Diencephalon (tissue), 1 donor: Measurements from ENCODE around the gene PCGF6. TPM values are rescaled to one million over a fixed set of nuclear protein-coding genes. Genes with fewer than 3 reads are reported as not detected.

Experiments
- small RNA-seq: library from RNA; depleted of rRNA; stranded (forward); fragments of <200 nt; gene quantifications from one replicate; pipeline ENCODE3, GENCODE V24; 2014
- total RNA-seq: library from RNA; depleted of rRNA; stranded (reverse); fragments of >200 nt; gene quantifications from one replicate; pipeline ENCODE4 v1.2.3, GENCODE V29; 2014

The PCGF6 gene, protein sequence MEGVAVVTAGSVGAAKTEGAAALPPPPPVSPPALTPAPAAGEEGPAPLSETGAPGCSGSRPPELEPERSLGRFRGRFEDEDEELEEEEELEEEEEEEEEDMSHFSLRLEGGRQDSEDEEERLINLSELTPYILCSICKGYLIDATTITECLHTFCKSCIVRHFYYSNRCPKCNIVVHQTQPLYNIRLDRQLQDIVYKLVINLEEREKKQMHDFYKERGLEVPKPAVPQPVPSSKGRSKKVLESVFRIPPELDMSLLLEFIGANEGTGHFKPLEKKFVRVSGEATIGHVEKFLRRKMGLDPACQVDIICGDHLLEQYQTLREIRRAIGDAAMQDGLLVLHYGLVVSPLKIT
- 13.4 TPM for total RNA-seq

DNA sequence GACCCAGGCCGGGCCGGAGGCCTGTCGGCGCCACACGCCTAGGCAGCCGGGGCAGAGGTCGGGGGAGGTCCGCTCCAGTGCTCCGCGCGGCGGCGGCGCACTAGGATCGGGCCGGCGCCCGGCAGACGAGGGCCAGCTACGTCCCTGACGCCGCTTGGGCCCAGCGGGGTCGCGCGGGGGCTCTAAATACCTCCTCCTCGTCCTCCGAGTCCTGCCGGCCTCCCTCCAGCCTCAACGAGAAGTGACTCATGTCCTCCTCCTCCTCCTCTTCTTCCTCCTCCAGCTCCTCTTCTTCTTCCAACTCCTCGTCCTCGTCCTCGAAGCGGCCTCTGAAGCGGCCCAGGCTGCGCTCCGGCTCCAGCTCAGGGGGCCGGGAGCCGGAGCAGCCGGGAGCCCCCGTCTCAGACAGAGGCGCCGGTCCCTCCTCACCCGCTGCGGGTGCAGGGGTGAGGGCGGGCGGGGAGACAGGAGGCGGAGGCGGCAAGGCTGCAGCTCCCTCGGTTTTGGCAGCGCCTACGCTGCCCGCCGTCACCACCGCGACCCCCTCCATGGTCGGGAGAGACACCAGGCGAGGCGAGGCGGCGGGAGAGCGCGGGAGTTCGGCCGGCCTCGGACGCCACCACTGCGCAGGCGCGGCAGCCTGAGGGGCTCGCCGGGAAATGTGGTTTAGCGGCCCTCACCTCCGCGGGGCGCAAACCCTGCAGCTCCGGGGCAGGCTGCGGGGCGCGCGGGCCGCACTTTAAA, at the start of gene PCGF6:
PCGF6 (minus strand) TSS at position 624 of the 744 bp plus-strand sequence; CDS start at position 550, 74 bp downstream.

DNA sequence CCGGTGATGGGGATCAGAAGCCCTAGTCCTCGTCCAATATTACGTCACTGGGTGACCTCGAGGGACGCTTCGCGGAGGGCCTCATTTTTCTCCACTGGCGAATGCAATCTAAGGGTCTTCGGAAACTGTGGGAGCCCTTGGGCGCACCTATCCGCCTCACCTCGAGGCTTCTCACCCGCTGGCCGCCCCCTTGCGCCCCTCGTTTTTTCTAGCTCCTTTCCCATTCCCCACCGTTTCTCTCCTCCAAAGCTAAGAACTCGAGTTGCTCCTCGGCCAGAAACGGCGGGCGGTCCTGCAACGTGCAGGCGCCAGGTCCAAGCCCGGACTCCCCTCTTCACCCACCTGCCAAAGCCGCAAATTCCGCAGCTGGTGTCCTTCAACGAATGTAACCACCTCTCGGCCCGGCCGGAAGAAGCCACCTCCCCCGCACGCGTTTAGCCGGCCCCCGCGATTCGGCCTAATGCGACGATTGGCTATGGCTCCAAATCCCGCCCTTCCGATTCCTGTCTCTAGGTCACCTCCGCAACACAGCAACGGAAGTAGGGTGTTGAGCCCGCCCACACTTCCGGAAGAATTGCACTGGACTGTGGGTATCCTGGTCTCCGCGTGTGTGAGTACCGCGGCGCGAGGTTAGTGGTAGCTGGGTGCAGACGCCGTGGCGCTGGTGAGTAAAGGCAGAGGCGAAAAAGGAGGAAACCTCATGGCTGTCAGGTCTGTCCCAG, 45.3 kb upstream of the PCGF6 start, which contains the start of the genes ATP5MK and PDCD11:
ATP5MK (minus strand) TSS at position 409 of the 722 bp plus-strand sequence. CDS start 4,018 bp downstream, outside the sequence.
PDCD11 (plus strand) TSS at position 560 of the 722 bp plus-strand sequence. CDS start 1,801 bp downstream, outside the sequence.

DNA sequence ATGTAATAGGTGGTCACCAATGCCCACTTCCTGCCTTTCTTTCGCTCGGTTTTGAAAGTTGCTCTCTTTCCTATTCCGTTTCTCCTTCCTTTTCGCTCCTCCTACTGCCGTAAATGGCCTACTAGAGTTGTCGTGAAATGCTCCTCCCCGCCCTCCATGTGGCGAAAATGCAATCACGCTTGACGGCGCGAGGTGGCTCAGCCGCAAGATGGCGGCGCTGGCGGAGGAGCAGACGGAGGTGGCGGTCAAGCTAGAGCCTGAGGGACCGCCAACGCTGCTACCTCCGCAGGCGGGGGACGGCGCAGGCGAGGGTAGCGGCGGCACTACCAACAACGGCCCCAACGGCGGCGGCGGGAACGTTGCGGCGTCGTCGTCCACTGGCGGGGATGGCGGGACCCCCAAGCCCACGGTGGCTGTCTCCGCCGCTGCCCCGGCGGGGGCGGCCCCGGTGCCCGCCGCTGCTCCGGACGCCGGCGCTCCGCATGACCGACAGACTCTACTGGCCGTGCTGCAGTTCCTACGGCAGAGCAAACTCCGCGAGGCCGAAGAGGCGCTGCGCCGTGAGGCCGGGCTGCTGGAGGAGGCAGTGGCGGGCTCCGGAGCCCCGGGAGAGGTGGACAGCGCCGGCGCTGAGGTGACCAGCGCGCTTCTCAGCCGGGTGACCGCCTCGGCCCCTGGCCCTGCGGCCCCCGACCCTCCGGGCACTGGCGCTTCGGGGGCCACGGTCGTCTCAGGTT, 17.0 kb upstream of the PCGF6 start, which contains the start of gene TAF5:
TAF5 (plus strand) TSS at position 195 of the 737 bp plus-strand sequence; CDS start at position 209, 14 bp downstream.

GRCh38 chr10:103276896-103277712, 73.8 kb downstream of the PCGF6 start, which contains the start of gene INA:
INA (plus strand) TSS chr10:103277138; CDS start chr10:103277212, 74 bp downstream.

Small RNA genes lying within 50 kb of the gene (small RNA-seq; reads per million reads assigned to genes)
- not detected for gene RNU11-3P

Other genes starting within 250 kb of the PCGF6 start
- 115 TPM for gene NT5C2, start 157.9 kb downstream of the PCGF6 start, total RNA-seq
- gene RPEL1, start 105.3 kb downstream of the PCGF6 start, total RNA-seq = not detected
- 223 TPM for gene INA, start 74.0 kb downstream of the PCGF6 start, total RNA-seq
- 6.7 TPM for gene TAF5, start 16.8 kb upstream of the PCGF6 start, total RNA-seq
- gene ATP5MK, start 45.3 kb upstream of the PCGF6 start, total RNA-seq = 197 TPM
- gene PDCD11, start 45.5 kb upstream of the PCGF6 start, total RNA-seq = 24.0 TPM
- 2.5 TPM for gene CALHM2, start 101.2 kb upstream of the PCGF6 start, total RNA-seq
- 0.23 TPM for gene CALHM1, start 107.8 kb upstream of the PCGF6 start, total RNA-seq
- gene CALHM3, start 128.1 kb upstream of the PCGF6 start, total RNA-seq = not detected
- 33.4 TPM for gene NEURL1, start 142.6 kb upstream of the PCGF6 start, total RNA-seq